ENCODE measurements around the gene G3BP1. TPM values are rescaled to one million over a fixed set of nuclear protein-coding genes. Genes with fewer than 3 reads are reported as not detected.

The G3BP1 gene
- total and polyA plus RNA-seq, 9 of the 15 experiments (the other 6 are each of a cell fraction or from before 2014, with no cell fraction given), result 54.7 to 264 (median 105) TPM

- TF ChIP-seq ETS1 (conservative IDR thresholded peaks at IDR 0.05; ENCODE audit: control insufficient read depth, low read depth, low read length) (0 out of 2 replicates have a peak, but pooled peaks have one; percentile 65), ZBTB49 (CRISPR knock-in tag; IDR thresholded peaks at IDR 0.05; ENCODE audit: borderline replicate concordance) (no peak), E2F6 (IDR thresholded peaks at IDR 0.05; ENCODE audit: borderline replicate concordance in 1 of 2, extremely low read depth in 1 of 2, insufficient read depth in 1 of 2, insufficient read length in 1 of 2, low read depth in 1 of 2, low read length in 1 of 2, poor library complexity in 1 of 2, severe bottlenecking in 1 of 2) (peak; percentile 14 to 77), DMBX1 (CRISPR knock-in tag; IDR thresholded peaks at IDR 0.05; ENCODE audit: borderline replicate concordance) (no peak), TEAD4 (IDR thresholded peaks at IDR 0.05; ENCODE audit: low read length) (no peak), TEAD4 (CRISPR knock-in tag; IDR thresholded peaks at IDR 0.05; ENCODE audit: borderline replicate concordance) (no peak), NELFE (IDR thresholded peaks at IDR 0.05; ENCODE audit: insufficient read depth, insufficient read length) (no peak), SAP30 (IDR thresholded peaks at IDR 0.05; ENCODE audit: borderline replicate concordance, insufficient read depth, low read depth, low read length, poor library complexity, severe bottlenecking) (peak; percentile 71), THAP7 (CRISPR knock-in tag; IDR thresholded peaks at IDR 0.05) (0 out of 2 replicates have a peak, but pooled peaks have one; percentile 27), ZBTB11 (CRISPR knock-in tag; IDR thresholded peaks at IDR 0.05) (no peak), PCBP2 (IDR thresholded peaks at IDR 0.05; ENCODE audit: low read depth, low read length, poor library complexity, severe bottlenecking) (no peak), USF2 (CRISPR knock-in tag; IDR thresholded peaks at IDR 0.05) (peak; percentile 4; the same call in 1 of the 2 replicates)
These were observed 483 bp downstream of the G3BP1 start (continued) for GRCh38 chr5:151772029-151772845.

All from K562 (cell line).